ENCODE measurements around the gene PXDN.
A peak's percentile ranks its signal among the peaks of the same experiment; 100 is the strongest.

The PXDN gene

GRCh38 chr2:1607971-1608688, 136.2 kb downstream of the PXDN start:
- no peak for DNase-seq

GRCh38 chr2:1607236-1607920, 136.9 kb downstream of the PXDN start:
- DNase-seq, result no peak

DNA sequence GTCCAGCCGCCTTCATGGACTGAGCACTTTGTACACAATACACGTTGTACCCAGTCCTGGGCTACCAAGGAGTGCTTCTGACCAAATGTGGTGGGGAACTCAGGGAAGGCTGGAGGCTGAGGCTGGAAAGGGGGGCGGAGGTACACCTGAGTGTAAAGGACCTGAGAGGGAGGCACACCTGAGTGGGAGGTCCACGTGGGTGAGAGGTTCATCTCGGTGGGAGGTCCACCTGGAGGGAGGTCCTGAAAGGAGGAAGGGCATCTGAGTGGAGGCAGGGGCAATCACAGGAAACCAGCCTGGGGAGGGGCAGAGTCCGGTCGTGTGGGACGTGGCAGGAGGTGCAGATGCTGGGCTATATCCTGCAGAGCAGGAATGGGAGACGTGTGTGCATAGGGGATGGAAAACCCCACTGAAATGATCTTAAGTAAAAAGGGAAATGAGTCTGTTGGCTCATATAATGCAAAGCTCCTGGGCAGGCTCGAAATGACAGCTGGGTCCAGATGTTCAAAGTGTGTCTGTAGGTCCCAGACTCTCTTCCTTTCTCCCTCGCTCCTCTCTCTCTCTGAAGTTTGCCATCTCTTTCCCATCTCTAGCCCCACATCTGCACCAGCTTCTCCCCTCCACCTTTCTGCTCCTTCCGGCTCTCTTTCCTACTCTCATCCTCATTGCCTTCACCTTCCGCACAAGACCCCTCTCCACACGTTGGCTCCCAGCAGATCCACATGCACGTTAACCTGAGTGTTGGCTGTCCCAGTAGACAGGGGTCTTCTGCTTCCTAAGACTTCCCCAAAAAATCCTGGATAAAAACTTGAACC, 137.7 kb downstream of the PXDN start:
- no peak for DNase-seq

GRCh38 chr2:1606046-1606400, 138.3 kb downstream of the PXDN start:
- no peak for DNase-seq

DNA sequence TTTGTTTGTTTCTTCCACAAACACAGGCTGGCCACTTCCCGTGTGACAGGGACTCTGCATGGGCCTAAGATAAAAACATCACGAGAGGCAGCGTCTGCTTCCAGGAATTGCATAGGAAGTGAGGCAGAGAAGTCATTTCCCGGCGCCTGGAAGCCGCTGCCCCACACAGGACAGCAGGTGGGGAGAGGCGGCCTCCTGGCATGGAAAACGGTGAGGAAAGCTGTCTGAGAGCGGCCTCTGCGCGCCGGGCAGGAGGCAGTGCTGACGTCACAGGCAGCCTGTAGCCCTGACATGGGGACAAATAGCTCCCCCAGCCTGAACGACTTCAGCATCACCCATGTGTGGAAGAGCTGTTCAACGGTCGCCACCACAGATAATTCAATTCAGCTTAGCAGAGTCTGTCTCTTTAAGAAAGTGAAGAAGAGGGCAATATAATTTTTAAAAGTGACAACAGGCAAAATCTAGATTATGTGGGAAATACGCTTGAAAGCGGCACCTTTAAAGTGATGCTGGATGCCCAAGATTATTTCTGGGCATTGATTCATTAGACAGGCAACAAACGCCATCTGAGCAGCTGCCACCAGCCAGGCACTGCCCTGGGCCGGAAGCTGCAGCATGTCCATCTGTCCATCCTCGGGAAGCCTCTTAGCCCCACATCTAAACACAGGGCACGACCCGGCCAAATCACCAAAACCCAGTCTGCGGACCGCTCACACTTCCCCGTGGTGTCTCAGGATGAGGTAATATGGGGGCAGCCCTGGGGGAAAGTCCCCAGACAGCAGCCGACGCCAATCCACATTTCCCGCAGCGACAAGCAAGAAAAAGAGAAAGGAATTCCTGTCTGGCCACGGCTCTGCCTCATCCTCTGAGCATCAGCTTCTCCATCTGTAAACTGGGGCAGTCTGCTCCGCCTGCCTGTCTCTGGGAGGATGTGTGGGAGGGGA, 138.9 kb downstream of the PXDN start:
- DNase-seq, result peak; percentile 96

DNA sequence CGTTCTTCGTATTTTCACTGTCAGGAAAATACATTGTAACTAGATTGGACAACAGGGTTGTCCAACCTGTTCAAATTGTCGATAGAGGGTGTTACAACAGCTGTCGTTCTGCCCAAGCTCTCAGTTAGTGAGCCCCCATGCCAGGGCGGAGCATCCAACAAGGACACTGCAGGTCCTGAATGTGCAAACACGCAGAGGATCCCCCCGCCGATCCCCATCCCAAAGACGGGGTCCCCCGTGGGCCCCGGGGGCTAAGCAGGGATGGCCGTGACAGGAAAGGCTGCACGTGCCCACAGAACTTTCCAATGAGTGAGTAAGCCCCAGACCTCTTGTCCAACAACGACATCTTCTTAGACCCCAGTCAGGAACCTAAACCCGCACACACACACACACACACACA, 140.8 kb downstream of the PXDN start:
- DNase-seq, result no peak

DNA sequence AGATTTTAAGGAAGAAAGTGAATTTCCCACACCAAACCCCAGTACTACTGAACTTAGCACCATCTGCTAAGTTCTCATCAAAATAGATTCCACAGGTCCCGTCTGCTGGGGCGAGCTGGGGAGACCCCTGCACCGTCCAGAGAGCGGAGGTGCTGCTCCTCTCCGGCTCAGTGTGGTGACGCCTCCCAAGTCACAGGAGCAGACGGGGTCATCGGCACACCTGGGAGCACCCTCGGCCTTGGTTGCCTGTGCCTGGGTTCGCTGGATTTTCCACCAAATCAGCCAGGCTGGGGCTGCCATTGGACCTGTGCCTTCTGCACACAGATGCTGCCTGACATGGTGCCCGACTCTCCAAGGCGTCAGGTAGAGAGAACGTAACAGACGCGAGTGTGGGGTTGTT, 141.3 kb downstream of the PXDN start:
- DNase-seq, result no peak

GRCh38 chr2:1602278-1603010, 141.9 kb downstream of the PXDN start:
- no peak for DNase-seq

GRCh38 chr2:1601471-1602277, 142.6 kb downstream of the PXDN start:
- no peak for DNase-seq

GRCh38 chr2:1601067-1601412, 143.3 kb downstream of the PXDN start:
- DNase-seq, result no peak

DNA sequence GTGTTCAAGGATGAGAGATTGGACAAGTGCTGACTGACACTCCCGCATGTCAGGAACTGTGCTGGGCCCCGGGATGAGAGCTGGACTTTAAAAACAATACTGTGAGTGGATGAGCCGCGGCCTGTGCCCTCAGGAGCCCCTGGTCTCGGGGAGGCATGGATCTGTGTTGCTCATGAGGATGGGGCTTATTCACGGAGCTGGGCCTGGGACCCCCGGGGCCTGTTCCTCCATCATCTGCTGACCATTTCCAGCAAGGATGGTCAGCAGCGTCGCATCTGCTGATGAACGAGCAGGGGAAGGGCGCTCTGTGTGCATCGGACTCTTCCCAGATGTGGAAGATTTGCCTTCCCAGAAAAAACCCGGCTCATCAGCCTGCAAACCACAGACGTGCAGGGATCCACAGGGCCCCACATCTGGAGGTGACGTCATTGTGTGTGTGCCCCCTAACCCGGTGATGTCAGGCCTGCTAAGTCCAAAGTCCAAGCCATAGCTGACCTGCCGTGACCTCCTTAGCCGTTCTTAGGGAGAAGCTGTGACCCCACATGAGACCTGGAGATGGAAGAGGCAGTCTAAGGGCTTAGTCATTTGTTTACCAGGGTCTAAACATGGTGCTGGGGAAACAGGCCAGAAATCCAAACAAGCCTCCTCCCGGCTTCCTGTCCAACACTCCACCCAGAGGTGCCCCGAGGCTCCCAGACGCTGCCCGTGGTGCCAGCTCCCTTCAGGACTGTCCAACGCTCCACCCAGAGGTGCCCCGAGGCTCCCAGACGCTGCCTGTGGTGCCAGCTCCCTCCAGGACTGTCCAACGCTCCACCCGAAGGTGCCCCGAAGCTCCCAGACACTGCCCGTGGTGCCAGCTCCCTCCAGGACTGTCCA, 143.9 kb downstream of the PXDN start:
- DNase-seq, result no peak

DNA sequence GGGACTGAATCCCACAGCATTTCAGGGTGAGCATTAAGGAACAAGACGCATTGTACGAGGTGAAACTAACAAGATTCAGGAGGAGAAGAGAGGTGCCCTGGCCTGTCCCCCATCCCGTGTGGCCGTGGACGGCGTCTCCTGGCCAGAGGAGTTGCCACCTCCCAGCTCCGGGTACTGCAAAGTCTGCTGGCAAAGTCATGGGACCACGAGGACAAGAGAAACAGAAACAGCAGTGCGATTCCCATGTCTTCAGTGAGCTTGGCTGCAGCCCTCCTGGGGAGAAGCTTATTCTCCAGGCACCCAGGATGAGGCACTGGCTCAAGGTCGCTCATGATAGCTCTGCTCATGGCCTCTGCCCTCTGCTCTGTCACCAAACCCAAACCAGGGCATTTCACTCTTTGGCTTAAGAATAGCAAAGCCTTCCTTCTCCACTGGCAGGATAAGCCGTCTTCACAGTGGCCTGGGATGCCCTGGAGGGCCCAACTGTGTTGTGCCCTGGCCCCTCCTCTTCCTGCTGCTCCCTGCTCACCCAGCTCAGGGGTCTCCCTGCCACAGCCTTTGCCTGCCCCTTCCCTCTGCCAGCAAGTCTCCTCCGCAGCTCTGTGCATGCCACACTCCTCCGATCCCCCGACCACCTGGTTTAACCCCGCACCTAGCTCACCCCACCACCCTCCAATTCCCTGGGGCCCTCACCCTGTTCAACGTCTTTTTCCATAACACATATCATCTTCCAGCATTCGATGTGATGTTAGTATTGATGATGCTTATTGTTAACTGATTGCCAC, 144.8 kb downstream of the PXDN start:
- no peak for DNase-seq

DNA sequence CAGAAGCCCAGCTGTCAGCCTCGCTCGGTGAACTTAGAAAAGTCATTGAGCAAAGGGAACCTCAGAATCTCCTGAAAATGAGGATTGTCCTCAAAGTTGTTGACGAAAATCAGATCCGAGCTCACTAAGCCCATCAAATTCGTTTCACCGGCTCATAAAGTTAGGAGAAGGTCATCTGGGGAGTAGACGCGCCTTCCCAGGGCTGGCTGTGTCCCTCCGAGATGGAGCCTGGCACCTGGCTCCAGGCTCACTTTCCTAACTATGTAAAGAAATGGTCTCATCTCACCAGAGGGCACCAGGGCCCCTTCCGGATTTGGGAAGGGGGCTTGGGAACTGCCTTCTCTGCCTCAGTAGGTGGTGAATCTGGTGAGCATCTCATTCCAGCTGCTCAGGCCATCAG, 145.5 kb downstream of the PXDN start:
- DNase-seq, result no peak

DNA sequence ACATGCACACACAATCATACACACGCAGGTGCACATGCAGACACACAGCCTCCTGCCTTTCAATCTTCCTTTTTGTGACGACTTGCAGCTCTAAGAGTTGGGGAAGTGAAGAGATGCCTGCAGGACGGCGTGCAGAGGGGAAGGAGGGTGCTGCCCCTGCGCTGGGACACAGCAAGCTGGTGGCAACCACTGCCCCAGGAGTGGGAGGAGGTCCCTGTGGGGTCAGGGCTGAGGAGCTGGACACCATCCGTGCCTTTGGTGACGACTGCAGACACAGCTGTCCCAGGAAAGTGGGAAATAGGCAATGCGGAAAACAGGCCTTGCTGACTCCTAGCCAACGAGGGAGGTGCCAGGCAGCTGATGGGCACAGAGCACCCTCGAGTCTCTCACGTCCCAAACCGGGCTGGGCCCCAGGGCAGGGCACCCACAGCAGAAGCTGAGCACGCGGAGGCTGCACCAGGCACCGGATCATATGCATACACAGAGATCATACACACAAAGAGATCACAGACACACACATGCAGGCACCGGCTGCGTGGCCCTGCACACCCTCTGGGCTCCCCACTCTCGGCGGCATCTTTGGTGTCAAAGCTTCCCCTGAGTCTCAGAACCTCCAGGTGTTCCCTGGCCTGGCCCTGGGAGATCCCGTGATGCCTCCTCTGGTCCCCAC, 146.1 kb downstream of the PXDN start:
- DNase-seq, result no peak

- DNase-seq, result no peak
These were observed 149.0 kb downstream of the PXDN start for GRCh38 chr2:1595274-1595673.

DNA sequence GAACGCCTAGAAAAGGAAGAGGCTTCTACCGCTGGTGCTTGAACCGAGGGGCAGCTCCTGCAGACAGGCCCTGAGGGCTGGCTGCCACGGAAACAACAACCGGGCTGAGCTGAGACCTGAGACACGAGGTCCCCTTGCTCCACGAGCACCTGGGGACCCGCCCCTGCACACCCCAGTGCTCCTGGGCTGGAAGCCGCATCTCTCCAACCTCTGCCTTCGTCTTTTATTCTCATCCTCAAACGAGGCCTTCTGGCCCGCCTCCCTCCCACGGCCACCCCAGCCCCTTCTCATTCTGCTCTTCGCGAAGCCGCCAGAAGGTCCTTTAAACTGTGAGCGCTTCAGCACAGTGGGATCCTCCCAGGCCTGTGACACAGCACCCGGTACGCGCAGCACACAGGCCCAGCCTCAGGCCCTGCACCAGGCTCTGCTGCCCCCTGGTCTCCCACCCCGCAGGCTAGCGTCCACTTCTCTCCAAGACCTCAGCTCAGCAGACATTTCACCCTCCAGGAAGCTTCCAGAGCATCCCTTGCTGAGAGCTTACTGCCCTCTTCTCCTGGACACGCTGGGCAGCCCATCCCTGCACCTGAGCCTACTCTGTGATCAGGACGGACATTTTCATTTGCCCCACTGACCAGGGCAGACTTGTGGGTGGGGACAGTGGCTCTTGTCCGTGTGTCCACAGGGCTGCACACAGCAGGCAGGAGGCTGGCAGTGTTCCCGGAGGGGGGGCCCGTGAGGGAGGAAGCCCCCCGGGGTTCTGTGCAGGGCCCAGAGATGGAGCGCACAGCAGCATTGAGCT, 149.7 kb downstream of the PXDN start:
- no peak for DNase-seq

DNA sequence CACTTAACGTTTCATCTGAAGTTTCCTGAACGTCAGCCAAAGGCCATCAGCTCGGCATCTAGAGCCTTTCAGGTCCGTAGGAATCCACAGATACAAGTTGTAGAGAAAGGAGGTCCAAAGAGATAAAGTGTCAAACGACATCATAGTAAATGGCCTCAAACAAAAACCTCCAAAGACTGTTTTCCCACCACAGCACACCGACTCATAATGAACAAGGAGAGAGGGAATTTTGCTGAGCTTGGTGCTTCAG, 150.3 kb downstream of the PXDN start:
- DNase-seq, result no peak

DNA sequence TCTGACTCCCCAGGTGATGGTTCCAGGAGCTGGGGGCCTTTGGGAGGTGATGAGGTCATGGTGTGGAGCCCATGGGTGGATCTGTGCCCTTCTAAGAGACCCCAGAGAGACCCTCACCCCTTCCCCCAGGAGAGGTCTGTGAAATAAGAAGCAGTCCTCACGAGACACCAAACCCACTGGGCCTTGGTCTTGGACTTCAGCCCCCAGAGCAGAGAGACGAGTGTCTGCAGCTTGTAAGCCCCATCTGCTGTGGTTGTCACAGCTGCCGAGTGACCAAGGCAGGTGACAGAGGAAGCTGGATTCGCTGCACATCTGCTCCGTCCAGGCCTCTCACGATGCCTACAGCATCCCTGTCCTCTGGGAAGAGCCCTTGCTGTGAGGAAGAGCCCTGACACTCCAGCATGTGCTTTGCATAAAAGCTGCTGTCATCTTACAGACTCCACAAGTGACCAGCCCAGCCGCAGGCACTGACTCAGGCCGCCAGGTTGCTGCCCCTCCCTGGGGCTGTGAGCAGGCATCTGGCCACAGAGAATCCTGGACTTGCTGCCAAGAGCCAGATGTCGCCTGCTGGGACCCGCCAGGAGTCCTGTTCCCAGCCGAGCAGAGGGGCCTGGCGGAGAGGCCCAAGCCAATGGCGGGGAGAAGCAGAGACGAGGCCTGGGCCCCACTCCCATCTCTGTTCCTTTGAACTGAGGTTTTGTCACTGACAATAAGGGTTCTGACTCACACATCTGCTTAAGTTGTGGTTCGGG, 150.8 kb downstream of the PXDN start:
- peak; percentile 84 for DNase-seq
